Effector memory CD8-positive, alpha-beta T cell (primary cell): ENCODE results near the gene NUAK2.

ENCODE experiments used
- ATAC-seq: fragments of 150-1000 bp; cut with Tn5 transposase; replicated peaks from 2 replicates; pipeline ENCODE4 v1.10.0; 2021; ENCODE audit warnings: mild to moderate bottlenecking, moderate library complexity
- DNase-seq, 3 experiments: peaks; one replicate each; pipeline ENCODE4 v3.0.0; 2021
- H3K27ac Mint-ChIP-seq, 2 donors: one replicate each; pipeline ENCODE4 v1.8.0; 2022; ENCODE audit warnings: mild to moderate bottlenecking in 2 of 2, mixed read lengths in 2 of 2, moderate library complexity in 2 of 2
- H3K27me3 Mint-ChIP-seq, 2 donors: one replicate each; pipeline ENCODE4 v1.8.0; 2022; ENCODE audit warnings: mixed read lengths in 2 of 2
- H3K36me3 Mint-ChIP-seq: one replicate; pipeline ENCODE4 v1.8.0; 2022; ENCODE audit warnings: mild to moderate bottlenecking, moderate library complexity, mixed read lengths; ENCODE audit not compliant: insufficient read depth
- H3K4me1 Mint-ChIP-seq, 2 donors: one replicate each; pipeline ENCODE4 v1.8.0; 2022; ENCODE audit warnings: low read depth in 2 of 2, mixed read lengths in 2 of 2
- H3K4me3 Mint-ChIP-seq, 2 donors: one replicate each; pipeline ENCODE4 v1.8.0; 2022; ENCODE audit warnings: mild to moderate bottlenecking in 2 of 2, mixed read lengths in 2 of 2, moderate library complexity in 2 of 2
- H3K9me3 Mint-ChIP-seq, 2 donors: one replicate each; pipeline ENCODE4 v1.8.0; 2022; ENCODE audit warnings: mixed read lengths in 2 of 2

The NUAK2 gene

DNA sequence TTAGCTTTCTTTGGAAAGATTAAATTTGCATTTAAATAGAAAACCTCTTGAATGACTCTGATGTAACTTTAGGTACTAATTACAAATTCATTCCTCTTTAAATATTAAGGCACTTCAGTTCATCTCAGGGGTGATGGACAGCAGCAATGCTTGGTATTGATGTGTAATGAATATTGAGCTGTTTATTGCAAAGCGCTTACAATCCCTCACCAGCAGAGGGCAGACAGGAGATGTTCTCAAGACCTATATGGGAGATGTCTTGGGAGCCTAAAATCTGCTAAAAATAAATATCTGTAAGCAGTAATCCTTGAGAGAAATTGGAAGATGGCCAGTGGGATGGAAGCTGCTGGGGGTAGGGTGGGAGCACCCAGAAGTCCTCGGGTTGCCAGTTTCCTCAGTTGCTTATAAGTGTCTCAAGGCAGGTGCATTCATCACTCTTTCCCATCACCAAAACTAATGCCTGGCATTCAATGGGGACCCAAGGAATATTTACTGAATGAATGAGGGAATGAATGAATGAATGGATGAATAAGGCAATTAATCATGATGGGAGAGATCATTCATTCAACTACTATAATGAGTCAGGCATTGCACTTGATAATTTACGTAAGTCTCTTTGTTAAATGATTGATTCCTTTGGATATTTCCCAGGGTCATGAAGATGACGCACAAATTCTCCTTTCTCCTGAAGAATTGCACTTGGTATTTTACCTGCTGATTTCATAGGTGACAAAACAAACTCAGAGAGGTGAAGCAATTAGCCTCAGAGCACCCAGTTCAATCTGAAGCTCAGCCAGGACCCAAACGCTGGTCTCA is 32.9 kb upstream of the NUAK2 start:
- no peak overlapping the region for H3K4me3 Mint-ChIP-seq
- peaks cover 2% of the 10 kb centered on the region for H3K36me3 Mint-ChIP-seq
- peaks cover 0 to 4% of the 10 kb centered on the region in 2 donors for H3K4me1 Mint-ChIP-seq
- DNase-seq (peak; percentile 52 to 65 (median 59)), ATAC-seq (peak; percentile 74)
- no peak overlapping the region for H3K27ac Mint-ChIP-seq
- H3K9me3 Mint-ChIP-seq = no peaks in the 10 kb centered on the region
- H3K27me3 Mint-ChIP-seq = peaks cover 29 to 44% of the 10 kb centered on the region in 2 donors

DNA sequence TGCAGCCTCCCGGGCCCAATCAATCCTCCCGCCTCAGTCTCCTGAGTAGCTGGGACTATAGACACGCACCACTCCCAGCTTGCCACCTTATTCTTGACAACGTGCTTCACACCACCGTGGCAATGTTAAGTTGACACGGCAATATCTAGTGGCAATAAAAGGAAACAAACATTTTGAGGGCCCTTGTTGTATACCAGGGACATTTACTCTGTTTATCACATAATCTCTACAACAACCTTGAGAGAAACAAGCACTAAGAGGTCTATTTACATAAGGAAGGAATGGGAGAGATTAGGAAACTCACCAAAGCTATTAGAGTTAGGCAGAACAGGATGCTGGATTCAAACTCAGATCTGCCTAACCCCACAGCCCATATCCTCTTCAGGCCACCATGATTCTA is 32.1 kb upstream of the NUAK2 start:
- H3K27me3 Mint-ChIP-seq = peaks cover 26 to 53% of the 10 kb centered on the region in 2 donors
- ATAC-seq (no peak), DNase-seq (no peak)
- H3K27ac Mint-ChIP-seq = no peak overlapping the region
- no peaks in the 10 kb centered on the region for H3K9me3 Mint-ChIP-seq
- H3K36me3 Mint-ChIP-seq = peaks cover 2% of the 10 kb centered on the region
- H3K4me3 Mint-ChIP-seq = no peak overlapping the region
- peaks cover 0 to 4% of the 10 kb centered on the region in 2 donors for H3K4me1 Mint-ChIP-seq

DNA sequence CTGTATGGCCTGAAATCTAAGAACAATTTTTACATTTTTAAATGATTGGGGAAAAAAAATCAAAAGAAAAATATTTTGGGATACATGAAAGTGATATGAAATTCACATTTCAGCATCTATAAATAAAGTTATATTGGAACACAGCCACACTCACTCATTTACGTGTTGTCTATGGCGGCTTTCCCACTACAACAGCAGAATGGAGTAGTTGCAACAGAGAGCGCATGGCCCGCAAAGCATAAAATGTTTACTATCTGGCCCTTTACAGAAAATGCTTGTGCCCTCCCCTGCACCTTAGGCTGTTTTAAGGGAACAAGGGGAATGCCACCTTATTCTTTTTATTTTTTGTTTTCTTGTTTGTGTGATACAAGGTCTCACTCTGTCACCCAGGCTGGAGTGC is 31.6 kb upstream of the NUAK2 start:
- Mint-ChIP-seq H3K4me1 (peaks cover 0 to 4% of the 10 kb centered on the region in 2 donors), H3K9me3 (no peaks in the 10 kb centered on the region), H3K36me3 (peaks cover 2% of the 10 kb centered on the region), H3K4me3 (no peak overlapping the region), H3K27me3 (peaks cover 23 to 54% of the 10 kb centered on the region in 2 donors), H3K27ac (no peak overlapping the region)
- DNase-seq (no peak), ATAC-seq (no peak)

DNA sequence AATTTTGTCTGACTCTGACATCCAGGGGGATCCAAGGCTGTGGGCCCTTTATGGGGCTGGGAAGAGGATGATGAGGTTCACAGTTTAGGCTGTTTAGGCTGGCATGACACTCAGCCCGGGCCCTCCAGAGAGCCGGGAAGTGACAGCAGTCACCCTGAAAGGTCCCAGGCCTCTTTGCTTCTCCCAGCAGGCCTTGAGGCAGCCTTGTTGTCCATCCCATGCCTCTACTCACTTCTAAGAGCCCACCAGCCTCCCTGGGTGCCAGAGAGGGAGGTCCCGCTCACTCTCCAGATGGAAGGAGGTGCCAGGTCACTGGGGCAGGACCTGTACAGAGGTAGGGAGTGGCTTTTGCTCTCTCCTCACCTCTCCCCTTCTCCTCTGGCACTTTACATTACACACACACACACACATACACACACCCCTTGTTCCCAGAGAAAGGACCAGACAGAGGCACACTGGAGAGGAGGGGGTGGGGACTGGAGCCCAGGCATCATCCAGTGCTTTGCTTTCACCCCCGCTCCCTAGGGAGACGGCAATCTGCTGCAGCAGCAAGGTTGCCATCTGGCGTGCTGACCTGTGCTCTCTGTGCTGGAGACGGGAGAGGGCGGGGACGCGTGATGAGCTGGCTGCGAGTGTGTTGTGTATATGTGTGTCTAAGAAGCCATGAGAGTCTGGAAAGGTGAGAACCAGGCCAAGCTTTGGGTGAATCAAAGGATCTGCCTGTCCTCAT is 30.6 kb upstream of the NUAK2 start:
- Mint-ChIP-seq H3K4me1 (peaks cover 0 to 4% of the 10 kb centered on the region in 2 donors), H3K9me3 (no peaks in the 10 kb centered on the region), H3K27me3 (peaks cover 21 to 54% of the 10 kb centered on the region in 2 donors), H3K4me3 (no peak overlapping the region), H3K27ac (no peak overlapping the region), H3K36me3 (peaks cover 2% of the 10 kb centered on the region)
- ATAC-seq = no peak
- DNase-seq = no peak

DNA sequence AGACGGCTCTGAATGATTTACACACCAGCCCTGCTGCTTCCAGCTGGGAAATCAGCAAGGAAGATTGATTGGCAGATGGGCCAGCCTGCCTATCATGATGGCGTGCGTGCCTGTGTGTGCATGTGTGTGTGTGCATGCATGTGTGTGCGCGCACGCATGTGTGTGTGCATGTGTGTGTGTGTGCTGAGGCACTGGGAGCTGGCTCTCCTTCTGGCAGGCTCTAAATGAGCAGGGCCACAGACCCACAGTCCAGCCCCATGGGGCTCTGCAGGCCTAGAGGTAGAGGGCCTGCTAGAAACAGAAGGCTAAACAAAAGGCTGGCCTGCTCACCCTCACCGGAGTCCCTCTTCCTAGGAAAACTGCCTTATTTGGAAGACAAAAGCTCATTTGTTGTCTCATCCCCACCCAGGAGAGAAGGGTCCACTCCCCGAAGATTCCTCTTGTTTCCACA is 29.2 kb upstream of the NUAK2 start:
- Mint-ChIP-seq H3K4me1 (peaks cover 0 to 4% of the 10 kb centered on the region in 2 donors), H3K27me3 (peaks cover 28 to 56% of the 10 kb centered on the region in 2 donors), H3K9me3 (no peaks in the 10 kb centered on the region), H3K36me3 (peaks cover 2% of the 10 kb centered on the region), H3K4me3 (no peak overlapping the region), H3K27ac (no peak overlapping the region)
- ATAC-seq = no peak
- no peak for DNase-seq

DNA sequence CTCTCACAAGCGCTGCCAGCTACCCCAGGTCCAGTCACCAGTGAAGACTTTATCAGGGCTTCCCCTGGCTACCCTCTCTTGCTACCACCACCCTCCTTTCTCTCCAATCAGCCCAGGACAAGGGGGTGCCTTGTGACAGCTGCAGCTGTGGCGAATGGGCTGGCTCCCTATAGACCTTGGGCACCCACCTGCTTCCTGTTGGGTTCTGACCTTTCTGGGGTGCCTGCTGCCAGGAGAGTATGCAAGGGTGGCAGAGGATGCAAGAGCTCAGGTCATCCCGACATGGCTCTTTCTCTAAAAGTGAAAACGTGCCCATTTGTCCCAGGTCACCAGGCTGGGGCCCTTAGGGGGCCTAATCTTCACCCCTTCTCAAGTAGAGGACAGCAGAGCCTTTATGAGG is 28.6 kb upstream of the NUAK2 start:
- H3K27ac Mint-ChIP-seq = no peak overlapping the region
- H3K27me3 Mint-ChIP-seq = peaks cover 33 to 62% of the 10 kb centered on the region in 2 donors
- no peak overlapping the region for H3K4me3 Mint-ChIP-seq
- DNase-seq = no peak
- no peaks in the 10 kb centered on the region for H3K9me3 Mint-ChIP-seq
- peaks cover 0 to 4% of the 10 kb centered on the region in 2 donors for H3K4me1 Mint-ChIP-seq
- no peak for ATAC-seq
- H3K36me3 Mint-ChIP-seq = peaks cover 2% of the 10 kb centered on the region

DNA sequence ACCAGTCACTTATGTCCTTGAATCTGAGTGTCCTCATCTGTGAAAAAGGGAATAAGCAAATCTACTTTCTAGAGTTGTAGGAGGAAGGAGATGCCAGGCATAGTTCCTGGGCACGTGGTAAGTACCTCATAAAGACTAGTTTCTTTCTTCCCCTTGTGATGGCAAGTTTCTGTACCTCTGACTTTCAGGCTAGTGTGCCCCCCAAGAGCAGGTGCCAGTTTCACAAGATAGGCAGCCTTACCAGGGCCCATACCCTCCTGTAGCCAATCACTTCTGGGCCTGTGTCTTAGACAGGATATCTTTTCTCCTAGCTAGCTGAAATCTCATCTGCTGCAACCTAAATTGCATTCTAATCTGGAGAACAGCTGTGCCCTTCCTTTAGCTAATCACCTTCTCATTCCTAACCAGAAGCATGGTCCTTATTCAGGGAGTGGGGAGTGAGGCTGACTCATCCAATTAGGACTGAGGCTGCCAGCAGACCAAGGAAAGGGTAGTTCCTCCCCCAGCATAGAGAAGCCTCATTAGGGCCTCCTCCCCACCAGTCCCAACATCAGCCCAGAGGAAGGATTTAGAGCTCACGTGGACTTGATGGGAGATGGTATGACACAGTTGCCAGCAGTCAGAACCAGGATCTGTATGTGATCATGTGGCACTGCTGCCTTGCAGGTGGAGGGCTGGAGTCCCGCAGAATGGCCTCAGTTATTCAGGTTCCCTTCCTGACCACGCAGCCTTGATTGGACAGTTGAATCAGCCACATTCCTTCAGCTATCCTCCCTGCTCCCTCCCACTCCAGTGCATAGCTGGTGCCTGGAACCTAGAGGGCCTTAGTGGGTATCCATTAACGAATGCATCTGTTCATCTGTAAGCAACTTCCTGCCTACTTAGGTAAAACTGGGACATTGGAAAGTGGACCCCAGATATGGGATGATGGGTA is 27.3 kb upstream of the NUAK2 start:
- no peak for ATAC-seq
- Mint-ChIP-seq H3K4me1 (peaks cover 8 to 9% of the 10 kb centered on the region in 2 donors), H3K9me3 (no peaks in the 10 kb centered on the region), H3K4me3 (no peak overlapping the region), H3K27ac (no peak overlapping the region), H3K36me3 (peaks cover 2% of the 10 kb centered on the region), H3K27me3 (peaks cover 44 to 75% of the 10 kb centered on the region in 2 donors)
- no peak for DNase-seq

DNA sequence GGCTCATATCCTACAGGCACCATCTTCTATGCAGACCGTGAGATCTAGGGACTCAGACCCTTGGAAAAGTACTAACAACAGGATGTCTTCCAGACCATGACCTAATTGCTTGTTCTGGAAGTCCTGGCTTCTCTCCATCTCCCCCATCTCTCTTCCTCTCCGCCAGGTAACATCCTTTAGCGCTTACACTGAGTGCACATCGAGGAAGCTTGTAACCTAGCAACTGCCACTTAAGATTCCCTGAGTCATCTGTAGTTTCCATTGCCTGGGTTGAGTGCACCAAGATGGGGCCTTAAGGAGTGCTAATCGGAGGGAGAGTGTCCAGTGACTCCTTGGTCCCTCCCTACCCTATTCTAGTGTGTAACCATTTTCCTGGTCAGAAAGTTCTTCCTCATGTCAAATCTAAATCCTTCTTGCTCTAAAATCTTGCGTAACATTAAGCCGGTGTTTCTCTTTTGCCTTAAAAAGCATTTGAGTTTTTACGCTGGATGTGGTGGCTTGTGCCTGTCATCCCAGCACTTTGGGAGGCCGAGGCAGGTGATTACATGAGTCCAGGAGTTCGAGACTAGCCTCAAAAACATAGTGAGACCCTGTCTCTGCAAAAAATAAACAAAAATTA is 25.5 kb upstream of the NUAK2 start:
- Mint-ChIP-seq H3K4me1 (peaks cover 8 to 15% of the 10 kb centered on the region in 2 donors), H3K27ac (no peak overlapping the region), H3K36me3 (peaks cover 2% of the 10 kb centered on the region), H3K4me3 (no peak overlapping the region), H3K27me3 (peaks cover 58 to 81% of the 10 kb centered on the region in 2 donors), H3K9me3 (no peaks in the 10 kb centered on the region)
- ATAC-seq (no peak), DNase-seq (no peak)

DNA sequence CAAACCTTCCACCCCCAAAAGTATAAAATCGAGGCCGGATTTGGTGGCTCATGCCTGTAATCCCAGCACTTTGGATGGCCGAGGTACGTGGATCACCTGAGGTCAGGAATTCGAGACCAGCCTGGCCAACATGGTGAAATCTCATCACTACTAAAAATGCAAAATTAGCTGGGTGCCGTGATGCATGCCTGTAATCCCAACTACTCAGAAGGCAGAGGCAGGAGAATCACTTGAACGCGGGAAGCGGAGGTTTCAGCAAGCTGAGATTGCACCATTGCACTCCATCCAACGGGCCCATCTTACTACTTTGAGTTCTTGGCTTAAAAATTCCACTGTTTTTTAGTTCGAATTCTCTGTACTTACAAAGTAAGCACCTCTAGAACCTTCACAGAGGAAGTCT is 24.2 kb upstream of the NUAK2 start:
- H3K36me3 Mint-ChIP-seq = peaks cover 2% of the 10 kb centered on the region
- DNase-seq = no peak
- no peak overlapping the region for H3K27ac Mint-ChIP-seq
- no peaks in the 10 kb centered on the region for H3K9me3 Mint-ChIP-seq
- no peak overlapping the region for H3K4me3 Mint-ChIP-seq
- H3K27me3 Mint-ChIP-seq = peaks cover 58 to 82% of the 10 kb centered on the region in 2 donors
- H3K4me1 Mint-ChIP-seq = peaks cover 8 to 15% of the 10 kb centered on the region in 2 donors
- ATAC-seq = no peak

DNA sequence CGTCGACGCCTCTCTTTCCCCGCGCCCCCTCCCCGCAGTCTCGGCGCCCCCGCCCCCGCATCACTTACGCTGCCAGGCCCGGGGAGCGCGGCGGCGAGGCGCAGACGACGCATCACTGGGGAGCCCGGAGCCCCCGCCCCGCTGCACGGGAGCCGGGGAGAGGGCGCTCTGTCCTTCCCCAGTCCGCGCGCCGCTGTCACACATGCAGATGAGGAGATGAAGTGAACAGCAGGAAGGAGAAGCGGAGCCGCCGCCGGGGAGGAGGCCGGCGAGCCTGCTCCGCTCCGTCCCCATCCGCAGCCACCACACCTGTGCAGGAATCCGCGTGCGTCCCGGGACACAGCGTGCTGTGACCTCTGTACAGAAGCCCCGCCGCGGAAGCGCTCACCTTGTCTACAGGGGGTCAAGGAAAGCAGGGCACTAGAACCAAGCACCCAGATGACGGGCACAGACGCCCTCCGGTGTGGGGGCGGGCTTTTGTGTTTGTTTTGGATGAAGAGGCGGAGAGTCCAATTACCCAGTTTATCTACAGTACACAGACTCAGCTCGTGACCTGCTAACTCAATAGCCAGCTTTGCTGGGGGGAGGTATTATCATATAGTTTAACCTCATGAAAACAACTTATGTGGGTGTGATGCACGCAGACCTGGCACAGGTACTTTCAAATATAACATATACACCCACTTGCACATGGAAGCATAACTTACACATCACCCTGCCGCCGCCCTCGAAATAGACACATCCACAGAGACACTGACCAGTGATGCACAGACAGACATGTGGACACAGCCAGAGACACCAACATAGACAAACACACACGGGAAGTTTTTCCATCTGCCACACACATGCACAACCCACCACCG is 22.8 kb upstream of the NUAK2 start:
- DNase-seq = peak; percentile 24 to 32 (median 25)
- no peaks in the 10 kb centered on the region for H3K9me3 Mint-ChIP-seq
- no peaks in the 10 kb centered on the region for H3K36me3 Mint-ChIP-seq
- H3K27me3 Mint-ChIP-seq = peaks cover 52 to 75% of the 10 kb centered on the region in 2 donors
- no peak overlapping the region for H3K27ac Mint-ChIP-seq
- ATAC-seq = peak; percentile 80
- H3K4me1 Mint-ChIP-seq = peaks cover 11 to 12% of the 10 kb centered on the region in 2 donors
- H3K4me3 Mint-ChIP-seq = peak overlapping the region; percentile 76 to 79

DNA sequence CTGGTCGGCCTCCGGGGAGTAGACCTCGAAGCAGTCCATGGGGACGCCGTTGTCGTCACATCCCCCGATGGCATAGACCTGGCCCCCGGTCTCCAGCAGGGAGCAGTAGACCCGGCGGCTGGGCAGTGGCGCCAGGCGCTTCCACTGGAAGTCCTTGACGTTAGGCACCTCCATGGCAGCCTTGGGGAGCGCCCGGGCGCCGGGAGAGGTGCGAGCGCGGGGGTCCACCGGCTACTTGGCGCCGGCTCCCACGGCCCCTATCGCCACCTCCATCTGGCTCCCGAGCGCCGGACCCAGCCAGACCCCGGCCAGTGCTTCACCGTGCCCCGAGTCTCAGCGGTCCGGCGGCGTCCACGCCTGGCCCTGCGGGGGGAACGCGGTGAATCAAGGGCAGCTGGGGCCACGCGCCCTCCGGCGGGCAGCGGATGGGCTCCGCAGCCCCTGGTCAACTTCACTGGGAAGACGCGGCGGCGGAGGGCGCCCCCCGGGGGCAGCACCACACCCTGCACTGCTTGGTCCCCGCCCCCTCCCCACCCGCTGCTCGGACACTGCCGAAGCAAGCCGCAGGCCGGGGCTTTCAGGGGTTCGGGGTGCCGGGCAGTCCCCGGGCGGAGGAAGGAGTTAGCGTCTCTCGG is 22.0 kb upstream of the NUAK2 start:
- peaks cover 52 to 75% of the 10 kb centered on the region in 2 donors for H3K27me3 Mint-ChIP-seq
- no peak for DNase-seq
- H3K4me1 Mint-ChIP-seq = peaks cover 12 to 13% of the 10 kb centered on the region in 2 donors
- H3K4me3 Mint-ChIP-seq = peak overlapping the region; percentile 76 to 79
- no peaks in the 10 kb centered on the region for H3K36me3 Mint-ChIP-seq
- ATAC-seq = peak; percentile 32
- no peaks in the 10 kb centered on the region for H3K9me3 Mint-ChIP-seq
- H3K27ac Mint-ChIP-seq = no peak overlapping the region

DNA sequence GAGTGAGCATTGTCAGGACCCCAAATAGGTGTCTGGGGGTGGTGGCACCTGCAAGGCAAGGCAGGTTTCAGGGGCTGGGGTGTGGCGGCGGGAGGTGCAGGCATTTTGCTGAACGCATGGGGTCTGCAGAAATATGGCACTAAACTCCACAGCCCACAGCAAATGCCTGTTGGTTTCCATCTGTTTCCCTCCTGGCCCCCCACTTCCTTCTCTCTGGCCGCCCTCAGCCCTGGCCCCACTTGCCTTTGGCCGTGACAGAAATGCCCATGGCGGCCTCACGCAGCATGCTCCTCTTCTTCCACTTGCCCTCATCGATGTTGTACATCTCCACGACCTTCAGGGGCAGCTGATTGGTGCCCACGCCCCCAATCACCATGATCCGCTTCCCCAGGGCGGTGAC is 21.4 kb upstream of the NUAK2 start:
- Mint-ChIP-seq H3K27ac (no peak overlapping the region), H3K4me1 (peaks cover 12 to 13% of the 10 kb centered on the region in 2 donors), H3K9me3 (no peaks in the 10 kb centered on the region), H3K4me3 (peak overlapping the region; percentile 8 to 38), H3K27me3 (peaks cover 52 to 71% of the 10 kb centered on the region in 2 donors), H3K36me3 (no peaks in the 10 kb centered on the region)
- no peak for ATAC-seq
- no peak for DNase-seq
